Spleen (tissue), 11 donors: Measurements from ENCODE around the gene ZRANB1. TPM values are rescaled to one million over a fixed set of nuclear protein-coding genes. Genes with fewer than 3 reads are reported as not detected.

Experiments
- DNase-seq: peaks from one replicate; pipeline ENCODE4 v3.0.0-alpha.2; 2020
- H3K27ac ChIP-seq, 8 donors: fragments of 200-600 bp; sonication (generic) in 7 of 8; 1 replicate in 4 of 8; 2 replicates in 4 of 8; pipeline versions ENCODE4 v1.5.0 to v1.8.0; 2016 to 2021; ENCODE audit warnings: inconsistent platforms in 4 of 8, mild to moderate bottlenecking in 4 of 8, moderate library complexity in 1 of 8
- H3K27me3 ChIP-seq, 7 donors: fragments of 200-600 bp; sonication (generic) in 6 of 7; replicated peaks in 1 of 7; 1 replicate in 4 of 7; 2 replicates in 3 of 7; pipeline versions ENCODE4 v1.5.0 to v1.8.0; 2016 to 2021; ENCODE audit warnings: inconsistent platforms in 3 of 7, mild to moderate bottlenecking in 1 of 7
- H3K36me3 ChIP-seq, 6 donors: fragments of 200-600 bp; sonication (generic) in 5 of 6; 1 replicate in 4 of 6; 2 replicates in 2 of 6; pipeline versions ENCODE4 v1.5.0 to v1.8.0; 2016 to 2021; ENCODE audit warnings: inconsistent platforms in 2 of 6
- H3K4me1 ChIP-seq, 6 donors: fragments of 200-600 bp; sonication (generic) in 5 of 6; 1 replicate in 3 of 6; 2 replicates in 3 of 6; pipeline versions ENCODE4 v1.5.0 to v1.8.0; 2016 to 2021; ENCODE audit warnings: inconsistent platforms in 3 of 6
- H3K4me3 ChIP-seq, 8 donors: fragments of 200-600 bp; sonication (generic) in 7 of 8; 1 replicate in 4 of 8; 2 replicates in 4 of 8; pipeline versions ENCODE4 v1.5.0 to v1.8.0; 2016 to 2021; ENCODE audit warnings: inconsistent platforms in 4 of 8, mild to moderate bottlenecking in 4 of 8, moderate library complexity in 2 of 8
- H3K9me3 ChIP-seq, 8 donors: fragments of 200-600 bp; sonication (generic) in 7 of 8; 1 replicate in 4 of 8; 2 replicates in 4 of 8; pipeline versions ENCODE4 v1.5.0 to v1.8.0; 2016 to 2021; ENCODE audit warnings: inconsistent platforms in 4 of 8
- POLR2A ChIP-seq, 3 donors: fragments of 450-650 bp; IDR thresholded peaks; one replicate each; pipeline ENCODE4 v1.5.1; 2017; ENCODE audit warnings: antibody characterized with exemption in 3 of 3, mild to moderate bottlenecking in 1 of 3
- POLR2AphosphoS5 ChIP-seq, 3 donors: sonication (generic); formaldehyde crosslinking; IDR thresholded peaks; one replicate each; pipeline ENCODE4 v1.5.1; 2017; ENCODE audit warnings: antibody characterized with exemption in 3 of 3
- WGBS, 5 donors: extraction: QIAGEN DNeasy Blood & Tissue Kit in 3 of 5; methylation state at CpG; one replicate each; pipeline versions ENCODE4 v1.1.5 to v1.1.7; 2013 to 2018; 5-methylcytosine and 5-hydroxymethylcytosine counted together
- intact Hi-C: fragments of 100-400 bp; cut with DNase I; formaldehyde crosslinking; loops from one replicate; pipeline ENCODE4 v1.15.0; 2023; ENCODE audit warnings: low total_unique reads
- polyA plus RNA-seq, 3 donors: library from polyadenylated mRNA; stranded (reverse); fragments of 200-250 nt; gene quantifications; one replicate each; pipeline ENCODE4 v1.2.1, GENCODE V29; 2013
- total RNA-seq, 7 donors: library from RNA; depleted of rRNA in 3 of 7; stranded (reverse); fragments of >200 nt in 3 of 7; fragmentation: NEBNext Ultra II Directional in 4 of 7; extraction: Animal tissue kit (Norgen Biotek cat#: 25700) in 4 of 7; gene quantifications; one replicate each; pipeline versions ENCODE4 v1.1.0 to v1.2.1, GENCODE V29; 2016 to 2021
- TF ChIP-seq, protein P1 (sequence below), 11 experiments: fragments of 200-600 bp in 7 of 11; fragments of 450-650 bp in 4 of 11; sonication (generic) in 4 of 11; IDR thresholded peaks in 8 of 11; conservative IDR thresholded peaks in 3 of 11; 1 replicate in 7 of 11; 2 replicates in 4 of 11; pipeline versions ENCODE4 v1.4.0 to v1.8.0; 2016 to 2021; ENCODE audit warnings: antibody characterized with exemption in 11 of 11, inconsistent platforms in 4 of 11, mild to moderate bottlenecking in 1 of 11
- donor health status: healthy with polysubstance abuse.
- donor health status: DM: no; HTN: no; CAD: no; lungs with moderate emphysema.
- donor health status: DM: no; HTN: no; CAD: no.
- donor health status: Bipolar disorder and iron deficiency.
- donor health status: healthy.
- donor health status: DM: no; HTN: no; CAD: no.
- donor health status: DM: yes; HTN: yes; CAD: no.

Gene ZRANB1
- total and polyA plus RNA-seq, 10 donors = 5.0 to 28.8 (median 17.7) TPM

- H3K27me3 ChIP-seq = no peaks in the 10 kb centered on the region
- no peak overlapping the region for H3K27ac ChIP-seq
- no peaks in the 10 kb centered on the region for H3K9me3 ChIP-seq
- intact Hi-C loops = no loop called here
- no peak for DNase-seq
- H3K4me3 ChIP-seq = no peak overlapping the region
- TF ChIP-seq, protein P1, sequence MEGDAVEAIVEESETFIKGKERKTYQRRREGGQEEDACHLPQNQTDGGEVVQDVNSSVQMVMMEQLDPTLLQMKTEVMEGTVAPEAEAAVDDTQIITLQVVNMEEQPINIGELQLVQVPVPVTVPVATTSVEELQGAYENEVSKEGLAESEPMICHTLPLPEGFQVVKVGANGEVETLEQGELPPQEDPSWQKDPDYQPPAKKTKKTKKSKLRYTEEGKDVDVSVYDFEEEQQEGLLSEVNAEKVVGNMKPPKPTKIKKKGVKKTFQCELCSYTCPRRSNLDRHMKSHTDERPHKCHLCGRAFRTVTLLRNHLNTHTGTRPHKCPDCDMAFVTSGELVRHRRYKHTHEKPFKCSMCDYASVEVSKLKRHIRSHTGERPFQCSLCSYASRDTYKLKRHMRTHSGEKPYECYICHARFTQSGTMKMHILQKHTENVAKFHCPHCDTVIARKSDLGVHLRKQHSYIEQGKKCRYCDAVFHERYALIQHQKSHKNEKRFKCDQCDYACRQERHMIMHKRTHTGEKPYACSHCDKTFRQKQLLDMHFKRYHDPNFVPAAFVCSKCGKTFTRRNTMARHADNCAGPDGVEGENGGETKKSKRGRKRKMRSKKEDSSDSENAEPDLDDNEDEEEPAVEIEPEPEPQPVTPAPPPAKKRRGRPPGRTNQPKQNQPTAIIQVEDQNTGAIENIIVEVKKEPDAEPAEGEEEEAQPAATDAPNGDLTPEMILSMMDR (IDR thresholded peaks at IDR 0.05 in 8 of 11, conservative IDR thresholded peaks at IDR 0.05 in 3 of 11) = no peak
- TF ChIP-seq POLR2A (IDR thresholded peaks at IDR 0.05) (no peak), POLR2AphosphoS5 (IDR thresholded peaks at IDR 0.05) (no peak)
- peaks cover 0 to 44% (median 1%) of the 10 kb centered on the region in 6 donors for H3K36me3 ChIP-seq
- 57 to 81% (median 69%) methylated on average over 2 of the region's 2 CpGs for WGBS, 5 donors
- peaks cover 11 to 72% (median 47%) of the 10 kb centered on the region in 6 donors for H3K4me1 ChIP-seq
Measured at GRCh38 chr10:124944982-124945381, 3.1 kb downstream of the ZRANB1 start.

- intact Hi-C loops = no loop called here
- WGBS, 5 donors = 69 to 81% (median 73%) methylated on average over 2 of the region's 2 CpGs
- no peaks in the 10 kb centered on the region for H3K27me3 ChIP-seq
- H3K4me1 ChIP-seq = peaks cover 10 to 53% (median 35%) of the 10 kb centered on the region in 6 donors
- H3K36me3 ChIP-seq = peaks cover 0 to 49% (median 3%) of the 10 kb centered on the region in 6 donors
- no peak overlapping the region for H3K27ac ChIP-seq
- no peak for DNase-seq
- no peaks in the 10 kb centered on the region for H3K9me3 ChIP-seq
- TF ChIP-seq POLR2AphosphoS5 (IDR thresholded peaks at IDR 0.05) (no peak), POLR2A (IDR thresholded peaks at IDR 0.05) (no peak)
- TF ChIP-seq, protein P1 (IDR thresholded peaks at IDR 0.05 in 8 of 11, conservative IDR thresholded peaks at IDR 0.05 in 3 of 11) = no peak
- H3K4me3 ChIP-seq = no peak overlapping the region
Measured at GRCh38 chr10:124946945-124947344, 5.0 kb downstream of the ZRANB1 start.

DNA sequence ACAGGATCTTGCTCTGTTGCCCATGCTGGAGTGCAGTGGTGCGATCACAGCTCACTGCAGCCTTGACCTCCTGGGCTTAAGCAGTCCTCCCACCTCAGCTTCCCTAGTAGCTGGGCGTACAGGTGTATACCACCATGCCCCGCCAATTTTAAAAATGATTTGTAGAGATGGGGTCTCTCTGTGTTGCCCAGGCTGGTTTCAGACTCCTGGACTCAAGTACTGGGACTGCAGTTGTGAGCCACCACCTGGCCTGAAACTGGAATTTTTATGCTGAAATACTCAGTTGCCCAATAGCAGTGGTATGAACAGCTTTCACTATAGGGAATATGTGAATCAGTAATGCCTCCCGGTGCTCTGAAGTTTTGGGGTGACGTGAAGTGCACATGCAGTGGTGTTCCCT is 7.6 kb downstream of the ZRANB1 start:
- 86 to 98% (median 92%) methylated on average over 5 of the region's 5 CpGs for WGBS, 5 donors
- H3K4me1 ChIP-seq = peaks cover 1 to 41% (median 9%) of the 10 kb centered on the region in 6 donors
- H3K9me3 ChIP-seq = no peaks in the 10 kb centered on the region

GRCh38 chr10:124952123-124952522 is 10.2 kb downstream of the ZRANB1 start:
- Histone ChIP-seq H3K9me3 (no peaks in the 10 kb centered on the region), H3K27me3 (no peaks in the 10 kb centered on the region), H3K36me3 (peaks cover 0 to 41% (median 3%) of the 10 kb centered on the region in 6 donors), H3K27ac (no peak overlapping the region), H3K4me3 (no peak overlapping the region), H3K4me1 (peaks cover 8 to 44% (median 21%) of the 10 kb centered on the region in 6 donors)
- no peak for TF ChIP-seq POLR2AphosphoS5 (IDR thresholded peaks at IDR 0.05)
- TF ChIP-seq, protein P1 (IDR thresholded peaks at IDR 0.05 in 8 of 11, conservative IDR thresholded peaks at IDR 0.05 in 3 of 11) = no peak
- no peak for TF ChIP-seq POLR2A (IDR thresholded peaks at IDR 0.05)
- DNase-seq = no peak
- intact Hi-C loops = no loop called here
- WGBS, 5 donors = 73 to 91% (median 86%) methylated on average over 6 of the region's 6 CpGs

More for the DNA sequence above, 7.6 kb downstream of the ZRANB1 start:
- H3K36me3 ChIP-seq = peaks cover 0 to 43% (median 3%) of the 10 kb centered on the region in 6 donors
- no peak overlapping the region for H3K4me3 ChIP-seq
- no peak overlapping the region for H3K27ac ChIP-seq
- intact Hi-C loops = no loop called here
- DNase-seq = no peak
- TF ChIP-seq POLR2A (IDR thresholded peaks at IDR 0.05) = no peak
- TF ChIP-seq POLR2AphosphoS5 (IDR thresholded peaks at IDR 0.05) = no peak
- TF ChIP-seq, protein P1 (IDR thresholded peaks at IDR 0.05 in 8 of 11, conservative IDR thresholded peaks at IDR 0.05 in 3 of 11) = no peak
- no peaks in the 10 kb centered on the region for H3K27me3 ChIP-seq
